ENCODE data around the gene ZYG11B.

DNA sequence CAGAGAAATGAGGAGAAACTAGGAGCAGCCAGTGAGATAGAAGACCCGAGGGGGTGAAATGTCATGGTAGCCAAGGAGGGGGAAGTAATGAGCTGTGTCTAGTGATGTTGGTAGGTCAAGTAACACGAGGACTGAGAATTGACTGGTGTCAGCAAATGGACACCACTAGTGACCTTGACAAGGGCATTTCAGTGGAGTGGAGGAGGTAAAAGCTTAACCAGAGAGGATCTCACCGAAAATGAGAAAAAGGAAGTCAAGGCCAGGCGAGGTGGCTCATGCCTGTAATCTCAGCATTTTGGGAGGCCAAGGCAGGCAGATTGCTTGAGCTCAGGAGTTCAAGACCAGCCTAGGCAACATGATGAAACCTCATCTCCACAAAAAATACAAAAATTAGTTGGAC is 3.0 kb upstream of the ZYG11B start:
- TF ChIP-seq POLR2A (IDR thresholded peaks at IDR 0.05) = no peak
- TF ChIP-seq, protein P1, sequence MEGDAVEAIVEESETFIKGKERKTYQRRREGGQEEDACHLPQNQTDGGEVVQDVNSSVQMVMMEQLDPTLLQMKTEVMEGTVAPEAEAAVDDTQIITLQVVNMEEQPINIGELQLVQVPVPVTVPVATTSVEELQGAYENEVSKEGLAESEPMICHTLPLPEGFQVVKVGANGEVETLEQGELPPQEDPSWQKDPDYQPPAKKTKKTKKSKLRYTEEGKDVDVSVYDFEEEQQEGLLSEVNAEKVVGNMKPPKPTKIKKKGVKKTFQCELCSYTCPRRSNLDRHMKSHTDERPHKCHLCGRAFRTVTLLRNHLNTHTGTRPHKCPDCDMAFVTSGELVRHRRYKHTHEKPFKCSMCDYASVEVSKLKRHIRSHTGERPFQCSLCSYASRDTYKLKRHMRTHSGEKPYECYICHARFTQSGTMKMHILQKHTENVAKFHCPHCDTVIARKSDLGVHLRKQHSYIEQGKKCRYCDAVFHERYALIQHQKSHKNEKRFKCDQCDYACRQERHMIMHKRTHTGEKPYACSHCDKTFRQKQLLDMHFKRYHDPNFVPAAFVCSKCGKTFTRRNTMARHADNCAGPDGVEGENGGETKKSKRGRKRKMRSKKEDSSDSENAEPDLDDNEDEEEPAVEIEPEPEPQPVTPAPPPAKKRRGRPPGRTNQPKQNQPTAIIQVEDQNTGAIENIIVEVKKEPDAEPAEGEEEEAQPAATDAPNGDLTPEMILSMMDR (IDR thresholded peaks at IDR 0.05) = no peak
